DND-41 (cell line): ENCODE data around the gene POU6F2.

Experiments
- ATAC-seq: fragments of 200-7000 bp; cut with Tn5 transposase; 3 replicates; pipeline ENCODE4 v1.9.1; 2021; ENCODE audit warnings: low read depth; ENCODE audit not compliant: insufficient read depth
- DNase-seq: peaks from one replicate; pipeline ENCODE4 v3.0.0-alpha.2; 2020
- H2AFZ ChIP-seq: 2 replicates; pipeline ENCODE4 v1.6.0; 2012; ENCODE audit warnings: low read depth, low read length
- H3K27ac ChIP-seq: 2 replicates; pipeline ENCODE4 v1.5.1; 2012; ENCODE audit warnings: low read length, inconsistent platforms
- H3K27me3 ChIP-seq: fragments of 200-600 bp; sonication (generic); 2 replicates; pipeline ENCODE4 v1.6.0; 2012; ENCODE audit warnings: low read length, mild to moderate bottlenecking, inconsistent platforms; ENCODE audit not compliant: insufficient read depth, poor library complexity
- H3K36me3 ChIP-seq: 2 replicates; pipeline ENCODE4 v1.5.1; 2012; ENCODE audit warnings: low read length, inconsistent platforms; ENCODE audit not compliant: insufficient read depth
- H3K4me1 ChIP-seq: 2 replicates; pipeline ENCODE4 v1.5.1; 2012; ENCODE audit warnings: mild to moderate bottlenecking, low read length; ENCODE audit not compliant: insufficient read depth
- H3K4me2 ChIP-seq: 2 replicates; pipeline ENCODE4 v1.6.0; 2012; ENCODE audit warnings: mild to moderate bottlenecking, moderate library complexity, low read length, inconsistent platforms; ENCODE audit not compliant: insufficient read depth
- H3K4me3 ChIP-seq, 2 experiments: fragments of 200-600 bp in 1 of 2; shearing (Covaris generic) in 1 of 2; 2 replicates each; pipeline ENCODE4 v1.5.1; 2012 to 2016; ENCODE audit warnings: inconsistent platforms in 2 of 2, low read length in 2 of 2, mild to moderate bottlenecking in 2 of 2, low read depth in 1 of 2, moderate library complexity in 1 of 2
- H3K79me2 ChIP-seq: 2 replicates; pipeline ENCODE4 v1.6.0; 2012; ENCODE audit warnings: low read length, inconsistent platforms; ENCODE audit not compliant: insufficient read depth
- H3K9ac ChIP-seq: 2 replicates; pipeline ENCODE4 v1.6.0; 2012; ENCODE audit warnings: low read depth, mild to moderate bottlenecking, inconsistent platforms, low read length, moderate library complexity
- H3K9me3 ChIP-seq: 2 replicates; pipeline ENCODE4 v1.5.1; 2012; ENCODE audit warnings: low read length, moderate library complexity, mild to moderate bottlenecking, inconsistent platforms; ENCODE audit not compliant: insufficient read depth, severe bottlenecking
- H4K20me1 ChIP-seq: 2 replicates; pipeline ENCODE4 v1.6.0; 2012; ENCODE audit warnings: low read length; ENCODE audit not compliant: insufficient read depth
- EZH2 ChIP-seq: IDR thresholded peaks from 3 replicates; pipeline ENCODE4 v1.6.1; 2012; ENCODE audit warnings: borderline replicate concordance, low read depth, mild to moderate bottlenecking, moderate library complexity, low read length, inconsistent platforms; ENCODE audit not compliant: severe bottlenecking
- TF ChIP-seq, protein P1 (sequence below): IDR thresholded peaks from 2 replicates; pipeline ENCODE4 v1.5.1; 2012; ENCODE audit warnings: borderline replicate concordance, low read length, moderate library complexity, mild to moderate bottlenecking; ENCODE audit not compliant: poor library complexity, severe bottlenecking; ENCODE audit errors: extremely low read depth

Gene POU6F2

DNA sequence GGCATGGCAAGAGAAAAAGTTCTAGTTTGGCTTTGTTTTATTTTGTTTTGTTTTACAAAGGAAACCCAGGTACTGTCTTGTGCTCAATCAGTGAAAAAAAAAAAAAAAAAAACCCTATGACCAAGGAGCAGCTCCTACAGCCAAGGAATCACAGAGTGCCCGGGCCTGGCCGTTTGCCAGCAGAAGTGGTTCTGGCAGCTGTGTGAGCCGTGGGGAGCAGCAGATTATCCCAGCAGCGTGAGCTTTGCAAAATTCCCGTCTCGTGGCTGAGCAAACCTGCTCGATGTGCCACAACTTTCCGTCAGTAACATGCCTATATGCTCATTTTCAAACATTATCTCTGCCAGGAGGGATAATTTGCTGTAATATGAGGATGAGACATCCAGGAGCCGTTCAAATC lies 293.7 kb downstream of the POU6F2 start:
- Histone ChIP-seq H2AFZ (no peak overlapping the region), H3K27ac (no peak overlapping the region), H3K9ac (no peak overlapping the region), H3K36me3 (no peaks in the 10 kb centered on the region), H3K4me1 (no peaks in the 10 kb centered on the region), H4K20me1 (no peaks in the 10 kb centered on the region), H3K27me3 (peaks cover 16% of the 10 kb centered on the region), H3K4me2 (no peak overlapping the region), H3K4me3 (no peak overlapping the region), H3K9me3 (no peaks in the 10 kb centered on the region), H3K79me2 (no peaks in the 10 kb centered on the region)
- TF ChIP-seq, protein P1, sequence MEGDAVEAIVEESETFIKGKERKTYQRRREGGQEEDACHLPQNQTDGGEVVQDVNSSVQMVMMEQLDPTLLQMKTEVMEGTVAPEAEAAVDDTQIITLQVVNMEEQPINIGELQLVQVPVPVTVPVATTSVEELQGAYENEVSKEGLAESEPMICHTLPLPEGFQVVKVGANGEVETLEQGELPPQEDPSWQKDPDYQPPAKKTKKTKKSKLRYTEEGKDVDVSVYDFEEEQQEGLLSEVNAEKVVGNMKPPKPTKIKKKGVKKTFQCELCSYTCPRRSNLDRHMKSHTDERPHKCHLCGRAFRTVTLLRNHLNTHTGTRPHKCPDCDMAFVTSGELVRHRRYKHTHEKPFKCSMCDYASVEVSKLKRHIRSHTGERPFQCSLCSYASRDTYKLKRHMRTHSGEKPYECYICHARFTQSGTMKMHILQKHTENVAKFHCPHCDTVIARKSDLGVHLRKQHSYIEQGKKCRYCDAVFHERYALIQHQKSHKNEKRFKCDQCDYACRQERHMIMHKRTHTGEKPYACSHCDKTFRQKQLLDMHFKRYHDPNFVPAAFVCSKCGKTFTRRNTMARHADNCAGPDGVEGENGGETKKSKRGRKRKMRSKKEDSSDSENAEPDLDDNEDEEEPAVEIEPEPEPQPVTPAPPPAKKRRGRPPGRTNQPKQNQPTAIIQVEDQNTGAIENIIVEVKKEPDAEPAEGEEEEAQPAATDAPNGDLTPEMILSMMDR: no peak
- no peak for TF ChIP-seq EZH2
- ATAC-seq (no peak), DNase-seq (no peak)

DNA sequence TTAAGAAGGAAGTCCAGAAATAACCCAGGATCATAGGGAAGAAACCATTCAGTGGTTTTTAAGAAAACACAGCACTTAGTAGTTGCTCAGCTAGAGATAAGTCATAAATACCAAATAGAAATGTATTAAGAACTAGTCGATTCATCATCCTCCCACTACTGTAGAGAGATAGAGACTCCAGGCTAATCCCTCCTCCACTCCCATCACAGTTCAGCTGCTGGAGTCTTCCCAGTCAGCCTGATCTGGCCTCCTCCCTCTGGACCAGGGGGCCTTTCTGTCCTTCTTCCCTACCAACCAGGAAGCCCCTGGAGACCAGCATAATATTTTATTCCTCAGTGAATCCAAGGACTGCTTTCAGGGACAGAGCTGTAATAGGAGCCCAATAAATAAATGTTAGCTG lies 294.4 kb downstream of the POU6F2 start:
- no peaks in the 10 kb centered on the region for H4K20me1 ChIP-seq
- H3K27ac ChIP-seq: no peak overlapping the region
- ATAC-seq (no peak), DNase-seq (no peak)
- no peaks in the 10 kb centered on the region for H3K9me3 ChIP-seq
- TF ChIP-seq, protein P1: no peak
- no peak for TF ChIP-seq EZH2
- no peaks in the 10 kb centered on the region for H3K36me3 ChIP-seq
- H3K4me1 ChIP-seq: no peaks in the 10 kb centered on the region
- H3K79me2 ChIP-seq: no peaks in the 10 kb centered on the region
- H3K9ac ChIP-seq: no peak overlapping the region
- no peak overlapping the region for H3K4me2 ChIP-seq
- peaks cover 16% of the 10 kb centered on the region for H3K27me3 ChIP-seq
- no peak overlapping the region for H3K4me3 ChIP-seq
- no peak overlapping the region for H2AFZ ChIP-seq

DNA sequence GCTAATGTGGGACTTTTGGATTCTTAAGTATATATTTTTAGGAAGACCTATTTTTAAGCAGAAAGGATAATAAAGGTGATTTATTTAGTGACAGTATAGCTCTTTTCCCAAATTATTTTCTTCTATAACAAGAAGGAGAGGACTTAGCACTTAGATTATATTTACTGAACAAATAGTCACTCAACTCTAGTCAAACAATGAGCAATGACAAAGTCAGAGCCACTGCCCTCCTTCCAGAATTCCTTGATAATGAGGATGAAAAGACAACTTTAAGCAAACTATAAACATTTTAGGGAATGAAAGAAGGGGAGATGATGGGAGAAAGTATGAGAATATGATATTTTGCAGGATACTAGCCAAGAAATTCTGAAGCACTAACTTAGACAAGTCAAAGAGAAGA lies 295.0 kb downstream of the POU6F2 start:
- Histone ChIP-seq H3K4me2 (no peak overlapping the region), H3K27me3 (peaks cover 16% of the 10 kb centered on the region), H3K36me3 (no peaks in the 10 kb centered on the region), H3K9ac (no peak overlapping the region), H4K20me1 (no peaks in the 10 kb centered on the region), H3K79me2 (no peaks in the 10 kb centered on the region), H3K9me3 (no peaks in the 10 kb centered on the region), H3K4me1 (no peaks in the 10 kb centered on the region), H3K4me3 (no peak overlapping the region), H3K27ac (no peak overlapping the region), H2AFZ (no peak overlapping the region)
- no peak for DNase-seq
- no peak for ATAC-seq
- TF ChIP-seq, protein P1: no peak
- TF ChIP-seq EZH2: no peak

DNA sequence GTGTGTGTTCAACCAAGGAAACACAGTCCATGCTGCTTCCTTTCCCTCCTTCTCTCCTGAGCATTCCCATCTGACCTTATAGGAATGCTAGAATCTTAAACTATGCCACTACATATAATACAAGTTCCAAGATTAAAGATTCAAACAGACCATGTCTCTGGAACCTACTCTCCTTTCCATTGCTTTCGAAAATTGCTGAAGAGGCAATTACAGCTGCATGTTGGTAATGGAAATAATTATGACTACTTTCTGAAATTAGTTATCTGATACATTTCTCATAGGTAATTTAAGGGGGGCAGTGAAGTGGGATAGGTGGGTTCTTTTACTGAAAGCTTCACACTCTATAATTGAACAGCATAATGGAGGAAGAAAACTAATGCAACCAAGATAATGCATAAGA lies 302.6 kb downstream of the POU6F2 start:
- H3K27me3 ChIP-seq: peaks cover 5% of the 10 kb centered on the region
- H3K79me2 ChIP-seq: no peaks in the 10 kb centered on the region
- no peaks in the 10 kb centered on the region for H3K36me3 ChIP-seq
- ATAC-seq: no peak
- no peak for DNase-seq
- TF ChIP-seq EZH2: no peak
- TF ChIP-seq, protein P1: no peak
- no peak overlapping the region for H3K27ac ChIP-seq
- H3K4me1 ChIP-seq: no peaks in the 10 kb centered on the region
- no peaks in the 10 kb centered on the region for H4K20me1 ChIP-seq
- no peak overlapping the region for H3K4me3 ChIP-seq
- no peaks in the 10 kb centered on the region for H3K9me3 ChIP-seq
- H3K4me2 ChIP-seq: no peak overlapping the region
- H3K9ac ChIP-seq: no peak overlapping the region
- H2AFZ ChIP-seq: no peak overlapping the region
